ENCODE data around the gene MGLL.

GRCh38 chr3:127698286-127698685 is 124.0 kb downstream of the MGLL start:
- TF ChIP-seq CTCF (IDR thresholded peaks at IDR 0.05) (no peak), EZH2 (IDR thresholded peaks at IDR 0.05; ENCODE audit: borderline replicate concordance, insufficient read depth, low read depth, low read length, poor library complexity, severe bottlenecking) (no peak)
